HepG2 (cell line): Measurements from ENCODE around the gene C1orf116. TPM values are rescaled to one million over a fixed set of nuclear protein-coding genes. Genes with fewer than 3 reads are reported as not detected.

Experiments used
- ATAC-seq: fragments of 200-7000 bp; cut with Tn5 transposase; 3 replicates; pipeline ENCODE4 v1.9.1; 2020; ENCODE audit warnings: mild to moderate bottlenecking, moderate library complexity
- BruUV-seq: library from RNA; stranded (reverse); fragments of 400-500 nt; replicated peaks from 2 replicates; lab custom pipeline; 2021; lab: Mats Ljungman, UMichigan
- CTCF ChIA-PET: fragments of 300-600 bp; formaldehyde crosslinking; extraction: SDS; loops from one replicate; lab custom pipeline; 2021; ENCODE audit warnings: low total read pairs, inconsistent platforms, low intra/inter-chr PET ratio; lab: Yijun Ruan, JAX
- POLR2A ChIA-PET: fragments of 350-600 bp; sonication (Branson Sonifier 250); formaldehyde crosslinking; loops from one replicate; lab custom pipeline; 2020; ENCODE audit warnings: antibody characterized with exemption, inconsistent platforms; lab: Yijun Ruan, JAX
- DNase-seq: peaks from one replicate; pipeline ENCODE4 v3.0.0-alpha.2; 2015; ENCODE audit warnings: low spot score
- FAIRE-seq: peaks from 3 replicates; lab custom pipeline; 2011; peaks lifted over from hg19 to GRCh38; lab: Jason Lieb, UNC
- H2AFZ ChIP-seq: one replicate; pipeline ENCODE4 v1.6.1; 2011; ENCODE audit warnings: low read length, inconsistent platforms
- H3K27ac ChIP-seq: fragments of 300-600 bp; 3 replicates; pipeline ENCODE4 v1.8.0; 2011; ENCODE audit warnings: mixed run types, mild to moderate bottlenecking, mixed read lengths, low read length, inconsistent platforms; ENCODE audit not compliant: insufficient read depth; ENCODE audit errors: extremely low read length
- H3K27me3 ChIP-seq, 2 experiments: fragments of 200-600 bp in 1 of 2; 2 replicates in 1 of 2; 3 replicates in 1 of 2; pipeline versions ENCODE4 v1.6.0 to v1.8.0; 2011; ENCODE audit warnings: low read length in 2 of 2, mild to moderate bottlenecking in 2 of 2, moderate library complexity in 2 of 2, inconsistent platforms in 1 of 2; ENCODE audit not compliant: insufficient read depth in 2 of 2, control insufficient read depth in 1 of 2
- H3K36me3 ChIP-seq, 2 experiments: fragments of 200-600 bp in 1 of 2; replicated peaks in 1 of 2; 2 replicates in 1 of 2; 3 replicates in 1 of 2; pipeline versions ENCODE4 v1.5.1 to v1.8.0; 2011; ENCODE audit warnings: low read length in 2 of 2, inconsistent platforms in 1 of 2; ENCODE audit not compliant: insufficient read depth in 2 of 2, control insufficient read depth in 1 of 2
- H3K4me1 ChIP-seq: 2 replicates; pipeline ENCODE4 v1.5.1; 2012; ENCODE audit warnings: low read length, inconsistent platforms; ENCODE audit not compliant: insufficient read depth
- H3K4me2 ChIP-seq: 2 replicates; pipeline ENCODE4 v1.6.0; 2011; ENCODE audit warnings: low read depth, low read length, inconsistent platforms
- H3K4me3 ChIP-seq, 3 experiments: fragments of 200-600 bp in 1 of 3; sonication (generic), shearing (Covaris generic) in 1 of 3; replicated peaks in 1 of 3; 2 replicates each; pipeline ENCODE4 v1.5.1; 2011 to 2016; ENCODE audit warnings: low read length in 3 of 3, inconsistent platforms in 2 of 3, low read depth in 2 of 3, mild to moderate bottlenecking in 2 of 3, control low read depth in 1 of 3, mixed read lengths in 1 of 3; ENCODE audit not compliant: insufficient read depth in 1 of 3
- H3K79me2 ChIP-seq: one replicate; pipeline ENCODE4 v1.6.1; 2011; ENCODE audit warnings: low read length, inconsistent platforms; ENCODE audit not compliant: insufficient read depth
- H3K9ac ChIP-seq: 2 replicates; pipeline ENCODE4 v1.6.0; 2011; ENCODE audit warnings: mild to moderate bottlenecking, low read depth, low read length, inconsistent platforms; ENCODE audit not compliant: insufficient read depth
- H3K9me3 ChIP-seq: 2 replicates; pipeline ENCODE4 v1.5.1; 2012; ENCODE audit warnings: mild to moderate bottlenecking, low read length
- H4K20me1 ChIP-seq: 2 replicates; pipeline ENCODE4 v1.6.0; 2011; ENCODE audit warnings: inconsistent platforms, mild to moderate bottlenecking, low read length, moderate library complexity; ENCODE audit not compliant: insufficient read depth
- HDAC2 ChIP-seq: sonication (generic); formaldehyde crosslinking; IDR thresholded peaks from 2 replicates; pipeline ENCODE4 v1.4.0; 2020; ENCODE audit warnings: missing genetic modification reagents
- NFIC ChIP-seq: IDR thresholded peaks from 2 replicates; pipeline ENCODE4 v1.6.1; 2012; ENCODE audit warnings: mild to moderate bottlenecking, low read length, inconsistent platforms
- RBAK ChIP-seq: sonication (generic); formaldehyde crosslinking; IDR thresholded peaks from 2 replicates; pipeline ENCODE4 v1.5.1; 2020; ENCODE audit warnings: mild to moderate bottlenecking, missing genetic modification reagents
- ZC3H4 ChIP-seq: sonication (generic); formaldehyde crosslinking; IDR thresholded peaks from 2 replicates; pipeline ENCODE4 v1.4.0; 2020; ENCODE audit warnings: missing genetic modification reagents, borderline replicate concordance
- ZNF12 ChIP-seq: sonication (generic); formaldehyde crosslinking; IDR thresholded peaks from 2 replicates; pipeline ENCODE4 v1.5.0; 2020; ENCODE audit warnings: missing genetic modification reagents
- ZNF790 ChIP-seq: sonication (generic); formaldehyde crosslinking; IDR thresholded peaks from 2 replicates; pipeline ENCODE4 v1.8.0; 2022; ENCODE audit warnings: missing genetic modification reagents, mild to moderate bottlenecking, borderline replicate concordance
- ZSCAN20 ChIP-seq: sonication (generic); formaldehyde crosslinking; IDR thresholded peaks from 2 replicates; pipeline ENCODE4 v1.4.0; 2020; ENCODE audit warnings: missing genetic modification reagents, mild to moderate bottlenecking, borderline replicate concordance
- ZSCAN21 ChIP-seq: sonication (generic); formaldehyde crosslinking; IDR thresholded peaks from 2 replicates; pipeline ENCODE4 v1.8.0; 2022; ENCODE audit warnings: mild to moderate bottlenecking, missing genetic modification reagents, moderate library complexity, borderline replicate concordance
- WGBS: methylation state at CpG from one replicate; pipeline ENCODE4 v1.1.6; 2017; ENCODE audit warnings: low lambda C conversion rate; 5-methylcytosine and 5-hydroxymethylcytosine counted together
- in situ Hi-C: cut with HindIII; loops from 2 replicates; pipeline ENCODE4 v1.10.0; 2017; ENCODE audit warnings: low pct_unique_long_range_greater_than_20kb; ENCODE audit not compliant: extremely low pct_ligation_motif_present
- intact Hi-C: fragments of 100-400 bp; cut with micrococcal nuclease; formaldehyde crosslinking; loops from one replicate; pipeline ENCODE4 v1.10.0; 2022; ENCODE audit not compliant: unreplicated experiment
- polyA plus RNA-seq, 8 experiments: library from polyadenylated mRNA; depleted of rRNA in 3 of 8; stranded (reverse) in 7 of 8; unstranded in 1 of 8; fragments of >200 nt; fragmentation: Illumina TruSeq in 4 of 8; extraction: Trizol in 4 of 8; gene quantifications; 2 replicates each; pipeline versions ENCODE4 v1.2.1 to v1.2.3, GENCODE V29; 2011 to 2016; ENCODE audit warnings: low read depth in 4 of 8, missing spikeins in 1 of 8, mixed read lengths in 1 of 8; ENCODE audit not compliant: insufficient read depth in 1 of 8
- total RNA-seq, 5 experiments: library from RNA; depleted of rRNA; stranded (reverse); fragments of >200 nt; fragmentation: Illumina TruSeq; extraction: Trizol; gene quantifications; 2 replicates each; pipeline ENCODE4 v1.2.3, GENCODE V29; 2016; ENCODE audit warnings: low read depth in 1 of 5
- TF ChIP-seq, protein P1 (sequence below): sonication (generic); formaldehyde crosslinking; IDR thresholded peaks from 2 replicates; pipeline ENCODE4 v1.4.0; 2020; ENCODE audit warnings: missing genetic modification reagents
- TF ChIP-seq, protein P2 (sequence below): sonication (generic); formaldehyde crosslinking; IDR thresholded peaks from 2 replicates; pipeline ENCODE4 v1.4.0; 2020; ENCODE audit warnings: missing genetic modification reagents, borderline replicate concordance
- TF ChIP-seq, protein P3 (sequence below): sonication (generic); formaldehyde crosslinking; IDR thresholded peaks from 2 replicates; pipeline ENCODE4 v1.9.0; 2021; ENCODE audit warnings: missing genetic modification reagents, borderline replicate concordance

C1orf116 gene
- total and polyA plus RNA-seq, 2 of the 13 experiments (the other 11 are each of a cell fraction or from before 2014, with no cell fraction given) = 0.51 to 0.95 TPM

DNA sequence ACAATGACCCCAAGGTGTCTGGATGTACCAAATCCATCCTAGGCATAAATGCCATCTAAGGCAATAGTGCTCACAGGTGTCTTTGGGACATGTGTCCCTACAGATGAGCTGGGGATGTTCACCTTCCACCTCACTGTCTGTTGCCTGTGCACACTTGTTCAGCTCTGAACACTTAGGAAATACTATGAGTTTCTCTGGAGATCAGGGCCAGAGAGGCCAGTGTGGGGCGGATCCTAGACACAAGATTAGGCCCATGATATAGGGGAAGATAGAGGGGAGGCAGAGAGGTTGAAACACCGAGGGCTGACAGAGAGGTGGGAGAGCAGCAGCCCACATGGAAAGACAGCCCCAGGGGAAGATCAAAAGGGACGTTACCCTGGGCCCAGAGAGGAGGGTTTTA lies 25.6 kb downstream of the C1orf116 start:
- Histone ChIP-seq H3K4me1 (peaks cover 89% of the 10 kb centered on the region), H3K4me2 (peak overlapping the region; percentile 57), H3K27ac (peak overlapping the region; percentile 47), H3K9ac (0 out of 2 replicates have a peak overlapping the region, but pooled peaks have one; percentile 24), H2AFZ (no peak overlapping the region), H3K27me3 (no peaks in the 10 kb centered on the region), H4K20me1 (no peaks in the 10 kb centered on the region), H3K36me3 (no peaks in the 10 kb centered on the region), H3K9me3 (no peaks in the 10 kb centered on the region), H3K79me2 (no peaks in the 10 kb centered on the region), H3K4me3 (no peak overlapping the region; a peak in 1 of 6 replicates)
- 0 out of 2 replicates have a peak, but pooled peaks have one; percentile 3 for TF ChIP-seq NFIC
- TF ChIP-seq HDAC2 = no peak
- 30% methylated on average over 3 of the region's 3 CpGs for WGBS
- ChIA-PET POLR2A (interaction anchor here (1.1 kb wide), 1 partner anchor 46 kb away, joined by 3 read pairs; the partner anchor contains the start of gene PFKFB2), CTCF (no interaction called here)
- no TSS peak for BruUV-seq
- peak; percentile 27; the same call in 2 of the 3 replicates for ATAC-seq
- no peak for DNase-seq
- intact Hi-C loops = no loop called here
- in situ Hi-C loops = no loop called here
- no peak for FAIRE-seq

DNA sequence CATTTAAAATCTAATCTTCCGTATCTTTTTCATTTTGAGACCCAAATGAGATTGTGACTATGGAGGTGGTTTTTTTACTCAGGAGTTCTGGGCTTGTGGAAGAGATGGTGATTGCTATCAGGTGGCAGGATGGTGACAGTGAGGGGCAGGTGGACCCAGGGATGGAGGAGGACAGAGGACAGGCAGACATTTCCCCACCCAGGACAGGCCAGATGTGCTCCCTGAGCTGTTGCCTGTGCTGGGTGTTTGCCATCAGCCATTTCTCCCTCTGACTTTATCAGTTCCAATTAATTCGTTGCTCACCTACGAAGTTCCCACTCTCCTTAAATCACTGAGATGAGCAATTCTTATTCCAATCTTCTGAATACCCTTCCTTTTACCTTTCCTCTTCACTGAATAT lies 26.5 kb downstream of the C1orf116 start:
- 93% methylated on average over 3 of the region's 3 CpGs for WGBS
- no TSS peak for BruUV-seq
- H3K4me2 ChIP-seq = no peak overlapping the region
- H2AFZ ChIP-seq = no peak overlapping the region
- peaks cover 89% of the 10 kb centered on the region for H3K4me1 ChIP-seq
- no peak overlapping the region for H3K27ac ChIP-seq
- DNase-seq = no peak
- FAIRE-seq = no peak
- ChIA-PET POLR2A (interaction anchor here (1.1 kb wide), 1 partner anchor 47 kb away, joined by 3 read pairs; the partner anchor contains the start of gene PFKFB2), CTCF (no interaction called here)
- no peaks in the 10 kb centered on the region for H3K9me3 ChIP-seq
- ATAC-seq = no peak
- in situ Hi-C loops (no loop called here), intact Hi-C loops (no loop called here)
- no peak overlapping the region for H3K9ac ChIP-seq
- no peaks in the 10 kb centered on the region for H3K27me3 ChIP-seq
- H3K79me2 ChIP-seq = no peaks in the 10 kb centered on the region
- H4K20me1 ChIP-seq = no peaks in the 10 kb centered on the region
- H3K4me3 ChIP-seq = no peak overlapping the region
- H3K36me3 ChIP-seq = no peaks in the 10 kb centered on the region
- no peak for TF ChIP-seq ZSCAN20
- TF ChIP-seq, protein P1, sequence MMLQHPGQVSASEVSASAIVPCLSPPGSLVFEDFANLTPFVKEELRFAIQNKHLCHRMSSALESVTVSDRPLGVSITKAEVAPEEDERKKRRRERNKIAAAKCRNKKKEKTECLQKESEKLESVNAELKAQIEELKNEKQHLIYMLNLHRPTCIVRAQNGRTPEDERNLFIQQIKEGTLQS (CRISPR knock-in tag) = no peak
- TF ChIP-seq ZSCAN21 (CRISPR knock-in tag) = no peak
- TF ChIP-seq, protein P2, sequence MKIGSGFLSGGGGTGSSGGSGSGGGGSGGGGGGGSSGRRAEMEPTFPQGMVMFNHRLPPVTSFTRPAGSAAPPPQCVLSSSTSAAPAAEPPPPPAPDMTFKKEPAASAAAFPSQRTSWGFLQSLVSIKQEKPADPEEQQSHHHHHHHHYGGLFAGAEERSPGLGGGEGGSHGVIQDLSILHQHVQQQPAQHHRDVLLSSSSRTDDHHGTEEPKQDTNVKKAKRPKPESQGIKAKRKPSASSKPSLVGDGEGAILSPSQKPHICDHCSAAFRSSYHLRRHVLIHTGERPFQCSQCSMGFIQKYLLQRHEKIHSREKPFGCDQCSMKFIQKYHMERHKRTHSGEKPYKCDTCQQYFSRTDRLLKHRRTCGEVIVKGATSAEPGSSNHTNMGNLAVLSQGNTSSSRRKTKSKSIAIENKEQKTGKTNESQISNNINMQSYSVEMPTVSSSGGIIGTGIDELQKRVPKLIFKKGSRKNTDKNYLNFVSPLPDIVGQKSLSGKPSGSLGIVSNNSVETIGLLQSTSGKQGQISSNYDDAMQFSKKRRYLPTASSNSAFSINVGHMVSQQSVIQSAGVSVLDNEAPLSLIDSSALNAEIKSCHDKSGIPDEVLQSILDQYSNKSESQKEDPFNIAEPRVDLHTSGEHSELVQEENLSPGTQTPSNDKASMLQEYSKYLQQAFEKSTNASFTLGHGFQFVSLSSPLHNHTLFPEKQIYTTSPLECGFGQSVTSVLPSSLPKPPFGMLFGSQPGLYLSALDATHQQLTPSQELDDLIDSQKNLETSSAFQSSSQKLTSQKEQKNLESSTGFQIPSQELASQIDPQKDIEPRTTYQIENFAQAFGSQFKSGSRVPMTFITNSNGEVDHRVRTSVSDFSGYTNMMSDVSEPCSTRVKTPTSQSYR = no peak
- TF ChIP-seq ZNF790 (CRISPR knock-in tag) = no peak
- TF ChIP-seq ZNF12 = no peak
- no peak for TF ChIP-seq RBAK (CRISPR knock-in tag)
- TF ChIP-seq ZC3H4 (CRISPR knock-in tag) = no peak
- TF ChIP-seq, protein P3, sequence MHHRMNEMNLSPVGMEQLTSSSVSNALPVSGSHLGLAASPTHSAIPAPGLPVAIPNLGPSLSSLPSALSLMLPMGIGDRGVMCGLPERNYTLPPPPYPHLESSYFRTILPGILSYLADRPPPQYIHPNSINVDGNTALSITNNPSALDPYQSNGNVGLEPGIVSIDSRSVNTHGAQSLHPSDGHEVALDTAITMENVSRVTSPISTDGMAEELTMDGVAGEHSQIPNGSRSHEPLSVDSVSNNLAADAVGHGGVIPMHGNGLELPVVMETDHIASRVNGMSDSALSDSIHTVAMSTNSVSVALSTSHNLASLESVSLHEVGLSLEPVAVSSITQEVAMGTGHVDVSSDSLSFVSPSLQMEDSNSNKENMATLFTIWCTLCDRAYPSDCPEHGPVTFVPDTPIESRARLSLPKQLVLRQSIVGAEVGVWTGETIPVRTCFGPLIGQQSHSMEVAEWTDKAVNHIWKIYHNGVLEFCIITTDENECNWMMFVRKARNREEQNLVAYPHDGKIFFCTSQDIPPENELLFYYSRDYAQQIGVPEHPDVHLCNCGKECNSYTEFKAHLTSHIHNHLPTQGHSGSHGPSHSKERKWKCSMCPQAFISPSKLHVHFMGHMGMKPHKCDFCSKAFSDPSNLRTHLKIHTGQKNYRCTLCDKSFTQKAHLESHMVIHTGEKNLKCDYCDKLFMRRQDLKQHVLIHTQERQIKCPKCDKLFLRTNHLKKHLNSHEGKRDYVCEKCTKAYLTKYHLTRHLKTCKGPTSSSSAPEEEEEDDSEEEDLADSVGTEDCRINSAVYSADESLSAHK = no peak
